ENCODE measurements around the gene GPRIN2.
"Not testable (repeated sequence)": the region's sequence is repeated elsewhere in the genome, so short reads cannot be mapped to it uniquely, and the experiment has no call there.

Gene GPRIN2

GRCh38 chr10:46572765-46573164, 16.3 kb upstream of the GPRIN2 start:
- not testable (repeated sequence) for FAIRE-seq; DNase-seq (ENCODE audit: insufficient read length, low spot score)

- not testable (repeated sequence) for DNase-seq (ENCODE audit: insufficient read length, low spot score); FAIRE-seq
Observed at GRCh38 chr10:46570655-46571054, 14.2 kb upstream of the GPRIN2 start.

GRCh38 chr10:46567151-46567550, 10.7 kb upstream of the GPRIN2 start:
- not testable (repeated sequence) for DNase-seq (ENCODE audit: insufficient read length, low spot score); FAIRE-seq

- peak; percentile 71 for FAIRE-seq
- not testable (repeated sequence) for DNase-seq (ENCODE audit: insufficient read length, low spot score)
Observed at GRCh38 chr10:46565591-46566332, 9.3 kb upstream of the GPRIN2 start.

GRCh38 chr10:46560952-46561351, 4.5 kb upstream of the GPRIN2 start:
- no peak for DNase-seq (ENCODE audit: insufficient read length, low spot score)
- FAIRE-seq: no peak

- no peak for FAIRE-seq
- no peak for DNase-seq (ENCODE audit: insufficient read length, low spot score)
Observed at GRCh38 chr10:46560381-46560780, 3.9 kb upstream of the GPRIN2 start.

- FAIRE-seq: no peak
- DNase-seq (ENCODE audit: insufficient read length, low spot score): no peak
Observed at GRCh38 chr10:46559231-46559671, 2.8 kb upstream of the GPRIN2 start.

- DNase-seq (ENCODE audit: insufficient read length, low spot score) (no peak), FAIRE-seq (no peak)
Observed at GRCh38 chr10:46558392-46559185, 2.1 kb upstream of the GPRIN2 start.

- FAIRE-seq: no peak
- no peak for DNase-seq (ENCODE audit: insufficient read length, low spot score)
Observed at GRCh38 chr10:46558122-46558391, 1.6 kb upstream of the GPRIN2 start.

- DNase-seq (ENCODE audit: insufficient read length, low spot score): no peak
- FAIRE-seq: no peak
Observed at GRCh38 chr10:46557319-46558121, 1.1 kb upstream of the GPRIN2 start.

GRCh38 chr10:46555713-46556514, 544 bp downstream of the GPRIN2 start:
- FAIRE-seq (no peak), DNase-seq (ENCODE audit: insufficient read length, low spot score) (no peak)

GRCh38 chr10:46555366-46555712, 1.1 kb downstream of the GPRIN2 start:
- FAIRE-seq: no peak
- DNase-seq (ENCODE audit: insufficient read length, low spot score): no peak

- no peak for FAIRE-seq
- no peak for DNase-seq (ENCODE audit: insufficient read length, low spot score)
Observed at GRCh38 chr10:46554166-46554781, 2.2 kb downstream of the GPRIN2 start.

GRCh38 chr10:46553238-46554049, 3.0 kb downstream of the GPRIN2 start:
- FAIRE-seq (no peak), DNase-seq (ENCODE audit: insufficient read length, low spot score) (no peak)

- FAIRE-seq (no peak), DNase-seq (ENCODE audit: insufficient read length, low spot score) (no peak)
Observed at GRCh38 chr10:46552526-46553237, 3.8 kb downstream of the GPRIN2 start.

GRCh38 chr10:46551701-46552525, 4.5 kb downstream of the GPRIN2 start:
- no peak for DNase-seq (ENCODE audit: insufficient read length, low spot score)
- no peak for FAIRE-seq

- no peak for DNase-seq (ENCODE audit: insufficient read length, low spot score)
- no peak for FAIRE-seq
Observed at GRCh38 chr10:46550795-46551700, 5.4 kb downstream of the GPRIN2 start.

Measured in GM19239 (cell line).